HEK293 (cell line): ENCODE measurements around the gene RPS15A.

Experiments used
- CTCF ChIP-seq: fragments of 450-650 bp; formaldehyde crosslinking; IDR thresholded peaks from 2 replicates; pipeline ENCODE4 v1.5.1; 2016; ENCODE audit warnings: missing biosample characterization, missing genetic modification characterization
- MZF1 ChIP-seq: fragments of 450-650 bp; formaldehyde crosslinking; IDR thresholded peaks from 2 replicates; pipeline ENCODE4 v1.5.1; 2017; ENCODE audit warnings: missing biosample characterization, missing genetic modification characterization, borderline replicate concordance
- PRDM1 ChIP-seq: fragments of 450-650 bp; formaldehyde crosslinking; IDR thresholded peaks from 2 replicates; pipeline ENCODE4; 2016; ENCODE audit warnings: missing biosample characterization, missing genetic modification characterization
- REPIN1 ChIP-seq: fragments of 450-650 bp; formaldehyde crosslinking; IDR thresholded peaks from 2 replicates; pipeline ENCODE4 v1.5.1; 2017; ENCODE audit warnings: missing biosample characterization, missing genetic modification characterization, low read depth
- YY1 ChIP-seq: fragments of 450-650 bp; formaldehyde crosslinking; IDR thresholded peaks from 2 replicates; pipeline ENCODE4 v1.5.1; 2018; ENCODE audit warnings: missing biosample characterization, missing genetic modification characterization
- ZNF10 ChIP-seq: fragments of 450-650 bp; formaldehyde crosslinking; IDR thresholded peaks from 2 replicates; pipeline ENCODE4 v1.5.1; 2017; ENCODE audit warnings: missing biosample characterization, missing genetic modification characterization
- ZNF121 ChIP-seq: fragments of 450-650 bp; formaldehyde crosslinking; IDR thresholded peaks from 2 replicates; pipeline ENCODE4 v1.5.1; 2016; ENCODE audit warnings: missing biosample characterization, missing genetic modification characterization
- ZNF239 ChIP-seq: fragments of 450-650 bp; formaldehyde crosslinking; IDR thresholded peaks from 2 replicates; pipeline ENCODE4 v1.5.1; 2016; ENCODE audit warnings: missing biosample characterization, missing genetic modification characterization
- ZNF324 ChIP-seq: fragments of 450-650 bp; formaldehyde crosslinking; IDR thresholded peaks from 2 replicates; pipeline ENCODE4 v1.5.1; 2016; ENCODE audit warnings: missing biosample characterization, missing genetic modification characterization
- ZNF639 ChIP-seq: fragments of 450-650 bp; formaldehyde crosslinking; IDR thresholded peaks from 2 replicates; pipeline ENCODE4 v1.5.1; 2016; ENCODE audit warnings: missing biosample characterization, missing genetic modification characterization
- ZNF645 ChIP-seq: fragments of 450-650 bp; formaldehyde crosslinking; IDR thresholded peaks from 2 replicates; pipeline ENCODE4; 2016; ENCODE audit warnings: missing biosample characterization, missing genetic modification characterization
- ZNF843 ChIP-seq: fragments of 450-650 bp; formaldehyde crosslinking; IDR thresholded peaks from 2 replicates; pipeline ENCODE4 v1.5.1; 2016; ENCODE audit warnings: missing biosample characterization, missing genetic modification characterization
- TF ChIP-seq, protein P1 (sequence below): fragments of 450-650 bp; formaldehyde crosslinking; IDR thresholded peaks from 2 replicates; pipeline ENCODE4 v1.5.1; 2016; ENCODE audit warnings: missing biosample characterization, missing genetic modification characterization
- TF ChIP-seq, protein P2 (sequence below): IDR thresholded peaks from 2 replicates; pipeline ENCODE4 v1.6.1; 2011; ENCODE audit warnings: mild to moderate bottlenecking, low read depth, low read length, borderline replicate concordance

- TF ChIP-seq, protein P1, sequence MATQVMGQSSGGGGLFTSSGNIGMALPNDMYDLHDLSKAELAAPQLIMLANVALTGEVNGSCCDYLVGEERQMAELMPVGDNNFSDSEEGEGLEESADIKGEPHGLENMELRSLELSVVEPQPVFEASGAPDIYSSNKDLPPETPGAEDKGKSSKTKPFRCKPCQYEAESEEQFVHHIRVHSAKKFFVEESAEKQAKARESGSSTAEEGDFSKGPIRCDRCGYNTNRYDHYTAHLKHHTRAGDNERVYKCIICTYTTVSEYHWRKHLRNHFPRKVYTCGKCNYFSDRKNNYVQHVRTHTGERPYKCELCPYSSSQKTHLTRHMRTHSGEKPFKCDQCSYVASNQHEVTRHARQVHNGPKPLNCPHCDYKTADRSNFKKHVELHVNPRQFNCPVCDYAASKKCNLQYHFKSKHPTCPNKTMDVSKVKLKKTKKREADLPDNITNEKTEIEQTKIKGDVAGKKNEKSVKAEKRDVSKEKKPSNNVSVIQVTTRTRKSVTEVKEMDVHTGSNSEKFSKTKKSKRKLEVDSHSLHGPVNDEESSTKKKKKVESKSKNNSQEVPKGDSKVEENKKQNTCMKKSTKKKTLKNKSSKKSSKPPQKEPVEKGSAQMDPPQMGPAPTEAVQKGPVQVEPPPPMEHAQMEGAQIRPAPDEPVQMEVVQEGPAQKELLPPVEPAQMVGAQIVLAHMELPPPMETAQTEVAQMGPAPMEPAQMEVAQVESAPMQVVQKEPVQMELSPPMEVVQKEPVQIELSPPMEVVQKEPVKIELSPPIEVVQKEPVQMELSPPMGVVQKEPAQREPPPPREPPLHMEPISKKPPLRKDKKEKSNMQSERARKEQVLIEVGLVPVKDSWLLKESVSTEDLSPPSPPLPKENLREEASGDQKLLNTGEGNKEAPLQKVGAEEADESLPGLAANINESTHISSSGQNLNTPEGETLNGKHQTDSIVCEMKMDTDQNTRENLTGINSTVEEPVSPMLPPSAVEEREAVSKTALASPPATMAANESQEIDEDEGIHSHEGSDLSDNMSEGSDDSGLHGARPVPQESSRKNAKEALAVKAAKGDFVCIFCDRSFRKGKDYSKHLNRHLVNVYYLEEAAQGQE (tag by site-specific recombination) = no peak
- TF ChIP-seq CTCF (tag by site-specific recombination) = no peak
- TF ChIP-seq, protein P2, sequence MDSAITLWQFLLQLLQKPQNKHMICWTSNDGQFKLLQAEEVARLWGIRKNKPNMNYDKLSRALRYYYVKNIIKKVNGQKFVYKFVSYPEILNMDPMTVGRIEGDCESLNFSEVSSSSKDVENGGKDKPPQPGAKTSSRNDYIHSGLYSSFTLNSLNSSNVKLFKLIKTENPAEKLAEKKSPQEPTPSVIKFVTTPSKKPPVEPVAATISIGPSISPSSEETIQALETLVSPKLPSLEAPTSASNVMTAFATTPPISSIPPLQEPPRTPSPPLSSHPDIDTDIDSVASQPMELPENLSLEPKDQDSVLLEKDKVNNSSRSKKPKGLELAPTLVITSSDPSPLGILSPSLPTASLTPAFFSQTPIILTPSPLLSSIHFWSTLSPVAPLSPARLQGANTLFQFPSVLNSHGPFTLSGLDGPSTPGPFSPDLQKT = no peak
- TF ChIP-seq MZF1 (tag by site-specific recombination) = no peak
- no peak for TF ChIP-seq ZNF324
- no peak for TF ChIP-seq ZNF239 (tag by site-specific recombination)
- no peak for TF ChIP-seq ZNF843
- TF ChIP-seq PRDM1 (tag by site-specific recombination) = peak; percentile 90
- TF ChIP-seq YY1 (tag by site-specific recombination) = no peak
- no peak for TF ChIP-seq ZNF121
- TF ChIP-seq REPIN1 (tag by site-specific recombination) = no peak
- TF ChIP-seq ZNF639 = no peak
- no peak for TF ChIP-seq ZNF10
- TF ChIP-seq ZNF645 (tag by site-specific recombination) = no peak
These were observed 9.4 kb upstream of the RPS15A start for GRCh38 chr16:18799500-18799899.
